ENCODE results near the gene ANGPT4. TPM values are rescaled to one million over a fixed set of nuclear protein-coding genes. Genes with fewer than 3 reads are reported as not detected.

Gene ANGPT4
- total and polyA plus RNA-seq, 4 donors = 0.30 to 0.57 (median 0.44) TPM

DNA sequence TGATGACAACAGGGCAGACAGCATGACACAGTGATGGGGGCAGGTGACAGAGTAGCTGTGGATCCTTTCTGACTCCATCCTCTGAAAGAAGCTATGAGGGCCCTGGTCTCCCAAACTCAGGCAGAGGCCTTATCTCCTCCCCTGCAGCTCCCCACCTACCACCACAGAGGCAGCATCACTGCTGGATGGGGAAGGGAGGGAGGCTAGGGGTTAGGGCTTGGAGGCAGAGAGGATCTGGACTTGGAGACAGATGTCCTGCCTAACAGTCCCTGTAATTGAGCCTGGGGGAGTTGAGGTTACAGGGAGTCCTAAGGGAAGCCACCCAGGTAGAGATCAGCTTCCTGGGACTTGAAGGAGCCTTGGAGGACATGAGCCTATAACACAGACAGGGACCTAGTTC is 44.7 kb downstream of the ANGPT4 start:
- no peaks in the 10 kb centered on the region for H3K9me3 ChIP-seq (ENCODE audit: control insufficient read depth, insufficient read depth, low read length)
- H3K27ac ChIP-seq (ENCODE audit: low read depth, low read length) = no peak overlapping the region
- peaks cover 3% of the 10 kb centered on the region for H3K27me3 ChIP-seq (ENCODE audit: control insufficient read depth, insufficient read depth, low read length)
- no peak for DNase-seq (ENCODE audit: low read depth in 4 of 6, low spot score in 6 of 6)
- no peak overlapping the region for H3K4me3 ChIP-seq (ENCODE audit: low read depth, low read length)
- H3K4me1 ChIP-seq (ENCODE audit: control insufficient read depth, insufficient read depth, low read length) = peaks cover 4% of the 10 kb centered on the region
- H3K36me3 ChIP-seq (ENCODE audit: control insufficient read depth, insufficient read depth, low read length) = no peaks in the 10 kb centered on the region

DNA sequence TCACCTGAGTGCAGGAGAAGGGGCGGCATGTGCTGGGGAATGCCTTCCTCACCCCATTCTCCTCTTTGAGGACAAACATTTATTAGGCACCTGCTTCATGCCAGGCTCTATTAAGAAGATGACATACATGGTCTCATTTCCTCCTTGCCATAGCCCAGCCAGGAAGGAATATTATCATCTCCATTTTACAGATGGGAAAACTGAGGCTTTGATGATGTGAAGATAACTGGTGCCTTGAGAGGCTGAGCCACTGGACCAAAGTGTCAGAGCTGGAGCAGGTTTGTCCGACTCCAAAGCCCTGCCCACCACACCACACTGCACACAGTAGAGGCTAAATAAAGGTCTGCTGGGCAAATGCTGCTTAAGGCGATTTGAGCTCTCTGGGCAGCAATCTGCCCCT is 45.4 kb downstream of the ANGPT4 start:
- no peak overlapping the region for H3K27ac ChIP-seq (ENCODE audit: low read depth, low read length)
- H3K4me1 ChIP-seq (ENCODE audit: control insufficient read depth, insufficient read depth, low read length) = peaks cover 4% of the 10 kb centered on the region
- no peaks in the 10 kb centered on the region for H3K36me3 ChIP-seq (ENCODE audit: control insufficient read depth, insufficient read depth, low read length)
- no peaks in the 10 kb centered on the region for H3K9me3 ChIP-seq (ENCODE audit: control insufficient read depth, insufficient read depth, low read length)
- H3K4me3 ChIP-seq (ENCODE audit: low read depth, low read length) = no peak overlapping the region
- 71% methylated on average over 1 of the region's 3 CpGs for WGBS (ENCODE audit: insufficient coverage)
- no peak for DNase-seq (ENCODE audit: low read depth in 4 of 6, low spot score in 6 of 6)
- H3K27me3 ChIP-seq (ENCODE audit: control insufficient read depth, insufficient read depth, low read length) = peaks cover 3% of the 10 kb centered on the region

DNA sequence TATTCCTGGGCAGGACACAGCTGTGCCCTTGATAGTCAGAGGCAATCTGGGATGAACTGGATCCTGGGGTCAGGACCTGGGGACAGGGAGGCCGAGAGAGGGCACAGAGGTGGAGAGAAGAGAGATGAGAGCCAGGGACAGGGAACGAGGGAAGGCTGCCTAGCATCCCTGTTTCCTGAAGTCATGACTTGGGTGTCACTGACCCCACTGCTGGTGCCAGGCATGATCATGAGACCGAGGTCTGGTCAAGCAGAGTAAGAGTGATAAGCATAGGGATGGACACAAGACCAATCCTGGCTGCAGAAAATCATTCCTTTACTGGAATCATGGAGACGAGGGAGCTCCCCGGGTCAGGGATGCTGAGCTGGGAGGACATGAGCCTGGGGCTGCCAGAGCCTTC is 46.5 kb downstream of the ANGPT4 start:
- 81% methylated on average over 5 of the region's 5 CpGs for WGBS (ENCODE audit: insufficient coverage)

DNA sequence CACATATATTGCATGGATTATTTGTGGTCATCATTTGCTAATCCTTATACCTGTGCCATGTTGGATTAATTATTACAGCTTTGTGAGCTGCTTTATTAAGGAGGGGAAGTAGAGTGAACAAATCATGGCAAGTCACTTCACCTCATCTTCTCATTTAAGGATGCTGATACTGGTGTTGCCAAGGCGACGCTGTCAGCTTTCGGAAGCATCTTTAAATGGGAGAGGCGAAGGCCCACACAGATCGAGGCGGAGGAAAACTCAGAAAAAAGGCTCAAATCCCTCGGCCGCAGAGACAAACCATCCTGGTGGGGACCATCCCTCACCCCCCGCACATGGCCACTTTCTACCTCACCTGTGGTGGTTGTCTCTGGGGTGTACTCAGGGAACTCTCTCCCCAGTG is 47.9 kb downstream of the ANGPT4 start:
- Histone ChIP-seq H3K9me3 (ENCODE audit: control insufficient read depth, insufficient read depth, low read length) (no peaks in the 10 kb centered on the region), H3K36me3 (ENCODE audit: control insufficient read depth, insufficient read depth, low read length) (no peaks in the 10 kb centered on the region), H3K27ac (ENCODE audit: low read depth, low read length) (no peak overlapping the region), H3K27me3 (ENCODE audit: control insufficient read depth, insufficient read depth, low read length) (peaks cover 3% of the 10 kb centered on the region), H3K4me3 (ENCODE audit: low read depth, low read length) (no peak overlapping the region), H3K4me1 (ENCODE audit: control insufficient read depth, insufficient read depth, low read length) (peaks cover 4% of the 10 kb centered on the region)
- 33% methylated on average over 1 of the region's 9 CpGs for WGBS (ENCODE audit: insufficient coverage)
- DNase-seq (ENCODE audit: low read depth in 4 of 6, low spot score in 6 of 6) = peak in 1 of 6 donors; percentile 50

More for the DNA sequence above, 46.5 kb downstream of the ANGPT4 start:
- Histone ChIP-seq H3K36me3 (ENCODE audit: control insufficient read depth, insufficient read depth, low read length) (no peaks in the 10 kb centered on the region), H3K27me3 (ENCODE audit: control insufficient read depth, insufficient read depth, low read length) (peaks cover 3% of the 10 kb centered on the region), H3K4me1 (ENCODE audit: control insufficient read depth, insufficient read depth, low read length) (peaks cover 4% of the 10 kb centered on the region), H3K27ac (ENCODE audit: low read depth, low read length) (no peak overlapping the region), H3K9me3 (ENCODE audit: control insufficient read depth, insufficient read depth, low read length) (no peaks in the 10 kb centered on the region), H3K4me3 (ENCODE audit: low read depth, low read length) (no peak overlapping the region)
- DNase-seq (ENCODE audit: low read depth in 4 of 6, low spot score in 6 of 6) = no peak

DNA sequence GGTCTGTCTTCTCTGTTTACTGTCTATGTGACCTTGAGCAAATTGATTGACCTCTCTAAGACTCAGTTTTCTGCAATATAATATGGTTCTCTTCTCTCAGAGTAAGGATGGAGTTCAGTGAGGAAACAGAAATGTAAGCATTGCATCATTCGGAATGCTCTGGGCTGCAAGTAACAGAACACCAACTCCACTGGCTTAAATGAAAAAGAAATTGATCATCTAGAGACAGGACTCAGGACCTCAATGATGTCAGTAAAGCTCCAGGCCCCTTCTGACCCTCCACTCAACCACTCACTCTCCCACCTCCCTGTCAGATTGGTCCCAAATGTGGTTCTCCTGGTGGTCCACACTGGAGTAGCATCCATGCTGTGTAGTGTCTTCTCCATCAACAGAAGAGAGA is 50.7 kb downstream of the ANGPT4 start:
- no peaks in the 10 kb centered on the region for H3K9me3 ChIP-seq (ENCODE audit: control insufficient read depth, insufficient read depth, low read length)
- H3K27me3 ChIP-seq (ENCODE audit: control insufficient read depth, insufficient read depth, low read length) = no peaks in the 10 kb centered on the region
- peaks cover 4% of the 10 kb centered on the region for H3K4me1 ChIP-seq (ENCODE audit: control insufficient read depth, insufficient read depth, low read length)
- no peaks in the 10 kb centered on the region for H3K36me3 ChIP-seq (ENCODE audit: control insufficient read depth, insufficient read depth, low read length)
- WGBS (ENCODE audit: insufficient coverage) = 100% methylated on average over 1 of the region's 1 CpG
- no peak for DNase-seq (ENCODE audit: low read depth in 4 of 6, low spot score in 6 of 6)
- H3K27ac ChIP-seq (ENCODE audit: low read depth, low read length) = no peak overlapping the region
- no peak overlapping the region for H3K4me3 ChIP-seq (ENCODE audit: low read depth, low read length)

DNA sequence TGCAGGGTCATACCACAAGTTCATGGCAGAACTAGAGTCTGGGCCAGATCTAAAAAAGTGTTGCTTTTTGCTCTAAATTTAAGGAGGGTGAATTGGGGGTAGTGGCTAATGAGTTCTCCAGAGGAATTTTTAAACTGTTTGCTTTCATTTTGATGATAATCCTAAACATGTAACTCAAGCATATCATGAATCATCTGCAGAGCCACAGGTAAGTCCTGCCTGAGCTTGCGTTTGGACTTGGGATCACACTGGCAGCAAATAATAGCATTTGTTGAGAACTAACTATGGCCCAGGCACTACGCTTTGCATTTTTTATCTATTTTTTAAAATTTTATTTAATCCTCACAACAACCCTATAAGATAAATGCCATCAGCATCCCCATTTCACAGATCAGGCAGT is 55.2 kb downstream of the ANGPT4 start:
- no peaks in the 10 kb centered on the region for H3K9me3 ChIP-seq (ENCODE audit: control insufficient read depth, insufficient read depth, low read length)
- no peaks in the 10 kb centered on the region for H3K36me3 ChIP-seq (ENCODE audit: control insufficient read depth, insufficient read depth, low read length)
- 100% methylated on average over 1 of the region's 2 CpGs for WGBS (ENCODE audit: insufficient coverage)
- no peak for DNase-seq (ENCODE audit: low read depth in 4 of 6, low spot score in 6 of 6)
- H3K27me3 ChIP-seq (ENCODE audit: control insufficient read depth, insufficient read depth, low read length) = no peaks in the 10 kb centered on the region
- H3K4me1 ChIP-seq (ENCODE audit: control insufficient read depth, insufficient read depth, low read length) = no peaks in the 10 kb centered on the region
- no peak overlapping the region for H3K27ac ChIP-seq (ENCODE audit: low read depth, low read length)
- H3K4me3 ChIP-seq (ENCODE audit: low read depth, low read length) = no peak overlapping the region

DNA sequence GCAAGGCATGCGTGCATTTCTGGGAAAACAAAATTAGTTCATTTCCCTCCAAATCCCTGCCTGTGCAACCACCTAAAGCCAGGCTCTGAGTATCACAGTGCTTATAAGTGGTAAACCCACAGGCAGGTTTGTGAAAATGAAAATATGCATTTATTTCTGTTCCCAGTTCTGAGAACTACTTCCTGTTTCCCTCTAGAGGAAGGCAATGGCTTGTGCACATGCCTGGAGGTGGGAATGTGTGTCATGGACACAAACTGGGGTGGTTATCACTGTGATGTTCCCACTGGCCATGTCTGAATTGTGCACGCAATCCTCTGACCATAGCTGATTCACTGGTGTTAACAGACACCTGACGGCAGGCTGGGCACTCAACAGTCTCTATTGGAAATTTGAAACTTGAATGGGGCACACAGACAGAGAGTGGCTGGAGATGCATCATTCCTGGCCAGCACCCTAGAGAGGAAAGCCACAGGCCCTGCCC is 56.3 kb downstream of the ANGPT4 start:
- no peaks in the 10 kb centered on the region for H3K36me3 ChIP-seq (ENCODE audit: control insufficient read depth, insufficient read depth, low read length)
- DNase-seq (ENCODE audit: low read depth in 4 of 6, low spot score in 6 of 6) = no peak
- H3K9me3 ChIP-seq (ENCODE audit: control insufficient read depth, insufficient read depth, low read length) = no peaks in the 10 kb centered on the region
- H3K27me3 ChIP-seq (ENCODE audit: control insufficient read depth, insufficient read depth, low read length) = no peaks in the 10 kb centered on the region
- H3K4me3 ChIP-seq (ENCODE audit: low read depth, low read length) = no peak overlapping the region
- WGBS (ENCODE audit: insufficient coverage) = 73% methylated on average over 2 of the region's 3 CpGs
- H3K27ac ChIP-seq (ENCODE audit: low read depth, low read length) = no peak overlapping the region
- no peaks in the 10 kb centered on the region for H3K4me1 ChIP-seq (ENCODE audit: control insufficient read depth, insufficient read depth, low read length)

DNA sequence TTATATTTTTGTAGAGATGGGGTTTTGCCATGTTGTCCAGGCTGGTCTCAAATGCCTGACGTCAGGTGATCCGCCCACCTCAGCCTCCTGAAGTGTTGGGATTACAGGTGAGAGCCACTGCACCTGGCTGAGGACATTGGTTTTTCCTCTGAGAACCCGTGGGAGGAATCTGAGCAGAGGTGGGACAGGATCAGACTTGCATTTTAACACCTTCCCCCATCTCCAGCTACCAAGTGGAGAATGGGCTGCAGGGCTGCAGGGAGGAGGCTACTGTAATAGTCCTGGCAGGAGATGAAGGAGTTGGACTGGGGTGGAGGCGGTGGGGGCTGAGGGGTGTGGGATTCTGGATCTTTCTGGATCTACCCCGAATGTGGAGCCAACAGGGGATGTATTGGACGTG is 58.1 kb downstream of the ANGPT4 start:
- Histone ChIP-seq H3K9me3 (ENCODE audit: control insufficient read depth, insufficient read depth, low read length) (no peaks in the 10 kb centered on the region), H3K36me3 (ENCODE audit: control insufficient read depth, insufficient read depth, low read length) (no peaks in the 10 kb centered on the region), H3K27me3 (ENCODE audit: control insufficient read depth, insufficient read depth, low read length) (no peaks in the 10 kb centered on the region), H3K4me3 (ENCODE audit: low read depth, low read length) (no peak overlapping the region), H3K27ac (ENCODE audit: low read depth, low read length) (no peak overlapping the region), H3K4me1 (ENCODE audit: control insufficient read depth, insufficient read depth, low read length) (no peaks in the 10 kb centered on the region)
- no peak for DNase-seq (ENCODE audit: low read depth in 4 of 6, low spot score in 6 of 6)
- 94% methylated on average over 5 of the region's 6 CpGs for WGBS (ENCODE audit: insufficient coverage)

DNA sequence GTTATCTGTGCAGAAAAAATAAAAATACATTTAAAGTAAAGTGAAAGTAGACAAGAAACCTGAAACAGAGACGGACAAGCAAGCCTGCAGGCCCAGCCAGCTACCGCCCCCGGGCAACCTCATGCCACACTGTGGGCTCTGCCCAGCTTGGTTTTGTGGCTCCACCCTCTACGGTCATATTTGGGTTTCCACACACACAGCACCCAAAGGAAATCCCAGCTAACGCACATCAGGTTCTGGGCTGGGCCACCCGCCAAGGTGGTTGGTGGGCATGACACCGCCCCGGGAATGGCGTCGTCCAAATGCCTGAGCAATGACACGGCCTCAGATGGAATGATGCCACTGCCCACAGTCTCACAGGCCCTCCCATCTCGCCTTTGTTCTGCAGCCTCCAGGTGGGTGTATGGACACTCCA is 59.8 kb downstream of the ANGPT4 start:
- Histone ChIP-seq H3K4me3 (ENCODE audit: low read depth, low read length) (no peak overlapping the region), H3K27me3 (ENCODE audit: control insufficient read depth, insufficient read depth, low read length) (no peaks in the 10 kb centered on the region), H3K36me3 (ENCODE audit: control insufficient read depth, insufficient read depth, low read length) (no peaks in the 10 kb centered on the region), H3K4me1 (ENCODE audit: control insufficient read depth, insufficient read depth, low read length) (no peaks in the 10 kb centered on the region), H3K27ac (ENCODE audit: low read depth, low read length) (no peak overlapping the region), H3K9me3 (ENCODE audit: control insufficient read depth, insufficient read depth, low read length) (no peaks in the 10 kb centered on the region)
- DNase-seq (ENCODE audit: low read depth in 4 of 6, low spot score in 6 of 6) = no peak
- 76% methylated on average over 12 of the region's 12 CpGs for WGBS (ENCODE audit: insufficient coverage)

DNA sequence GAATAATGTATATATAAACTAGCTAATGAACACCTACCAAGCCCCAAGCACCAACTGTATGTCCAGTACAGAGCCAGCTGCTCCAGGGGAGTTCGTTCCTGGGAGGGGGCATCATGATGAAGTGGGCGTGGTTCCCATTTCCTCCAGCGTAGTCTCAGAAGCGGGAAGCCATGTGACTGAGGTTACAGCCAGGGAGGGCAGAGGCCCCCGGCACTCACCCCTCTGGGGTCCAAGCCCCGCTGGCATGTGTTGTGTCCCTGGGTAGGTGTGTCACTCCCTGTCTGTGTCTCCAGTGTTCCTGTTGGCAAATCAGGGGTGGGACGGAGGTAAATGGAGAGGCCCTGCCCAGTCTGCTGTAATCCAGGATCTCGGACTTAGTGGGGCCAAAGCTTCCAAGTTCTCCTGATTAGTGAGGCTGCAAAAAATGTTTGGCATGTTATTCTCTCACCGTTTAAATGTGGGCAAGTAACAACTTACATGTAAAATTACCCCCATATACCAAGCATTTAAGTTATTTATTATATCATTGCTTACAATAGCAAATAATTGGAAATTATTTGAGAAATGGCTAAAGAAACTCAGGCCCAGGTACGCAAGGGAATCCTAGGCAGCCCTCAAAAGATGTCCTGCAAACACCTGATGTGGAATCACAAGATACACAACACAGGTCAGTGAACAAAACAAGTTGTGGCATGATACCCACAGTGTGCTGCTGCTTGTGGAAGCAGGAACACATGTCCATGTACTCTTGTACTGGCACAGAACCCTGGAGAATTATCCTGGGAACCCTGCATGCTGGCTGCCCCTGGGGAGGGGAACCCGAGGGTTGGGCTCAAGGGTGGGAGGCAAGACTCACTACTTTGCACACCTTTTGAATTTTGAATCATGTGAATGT is 60.4 kb downstream of the ANGPT4 start:
- Histone ChIP-seq H3K4me1 (ENCODE audit: control insufficient read depth, insufficient read depth, low read length) (no peaks in the 10 kb centered on the region), H3K27ac (ENCODE audit: low read depth, low read length) (no peak overlapping the region), H3K9me3 (ENCODE audit: control insufficient read depth, insufficient read depth, low read length) (no peaks in the 10 kb centered on the region), H3K36me3 (ENCODE audit: control insufficient read depth, insufficient read depth, low read length) (no peaks in the 10 kb centered on the region), H3K27me3 (ENCODE audit: control insufficient read depth, insufficient read depth, low read length) (no peaks in the 10 kb centered on the region), H3K4me3 (ENCODE audit: low read depth, low read length) (no peak overlapping the region)
- no peak for DNase-seq (ENCODE audit: low read depth in 4 of 6, low spot score in 6 of 6)
- 84% methylated on average over 6 of the region's 11 CpGs for WGBS (ENCODE audit: insufficient coverage)
